Measurements from ENCODE around the gene SLC12A5. TPM values are rescaled to one million over a fixed set of nuclear protein-coding genes. Genes with fewer than 3 reads are reported as not detected.

SLC12A5 gene
- total and polyA plus RNA-seq, 2 donors (not counting 1 experiment from before 2014, with no cell fraction given), result 0.32 TPM; not detected in 1

DNA sequence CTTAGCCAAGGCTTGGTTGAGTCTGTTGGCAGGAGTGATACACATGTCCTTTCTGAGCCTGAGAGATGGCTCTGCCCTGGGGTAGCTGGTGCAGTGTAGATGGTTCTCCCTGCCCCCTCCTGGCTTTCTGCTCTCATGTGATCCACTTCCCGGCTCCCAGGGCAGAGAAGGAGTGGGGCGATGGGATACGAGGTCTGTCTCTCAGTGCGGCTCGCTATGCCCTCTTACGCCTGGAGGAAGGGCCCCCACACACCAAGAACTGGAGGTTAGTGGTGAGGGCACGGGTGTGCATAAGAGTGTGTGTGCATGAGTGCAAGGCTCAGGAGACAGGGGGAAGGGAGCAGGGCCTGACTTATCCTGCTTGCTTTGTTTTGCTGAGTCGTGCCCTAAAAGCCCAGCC lies 18.8 kb downstream of the SLC12A5 start:
- Histone ChIP-seq H3K27ac (ENCODE audit: low read length in 2 of 2) (no peak overlapping the region), H3K9ac (ENCODE audit: low read length) (no peak overlapping the region), H4K20me1 (ENCODE audit: control insufficient read depth, insufficient read depth, low read length, poor library complexity, severe bottlenecking) (no peaks in the 10 kb centered on the region), H3K79me2 (ENCODE audit: control insufficient read depth, insufficient read depth, low read length) (no peaks in the 10 kb centered on the region), H3K4me3 (ENCODE audit: control extremely low read depth in 1 of 5, extremely low read depth in 1 of 5, insufficient read depth in 1 of 5, low read depth in 2 of 5, low read length in 4 of 5) (no peak overlapping the region), H2AFZ (ENCODE audit: insufficient read depth, low read depth, low read length, poor library complexity, severe bottlenecking) (no peak overlapping the region), H3K9me3 (ENCODE audit: control extremely low read depth in 1 of 3, control insufficient read depth in 2 of 3, insufficient read depth in 1 of 3, low read length in 2 of 3) (no peaks in the 10 kb centered on the region), H3K4me1 (ENCODE audit: control insufficient read depth in 2 of 2, insufficient read depth in 2 of 2, low read length in 2 of 2) (no peaks in the 10 kb centered on the region), H3K4me2 (replicated peaks; ENCODE audit: low read depth, low read length, poor library complexity, severe bottlenecking) (no peak overlapping the region), H3K36me3 (replicated peaks in 1 of 2; ENCODE audit: control extremely low read depth in 1 of 2, control insufficient read depth in 1 of 2, extremely low read depth in 1 of 2, insufficient read depth in 2 of 2, low read length in 1 of 2) (no peaks in the 10 kb centered on the region), H3K27me3 (replicated peaks in 1 of 4; ENCODE audit: control extremely low read depth in 1 of 4, control insufficient read depth in 3 of 4, insufficient read depth in 4 of 4, low read length in 3 of 4) (peaks cover 0 to 25% (median 5%) of the 10 kb centered on the region in 4 experiments)
- no peak overlapping the region for H3K4me3 Mint-ChIP-seq
- no peaks in the 10 kb centered on the region for H3K4me1 Mint-ChIP-seq
- peaks cover 52% of the 10 kb centered on the region for H3K27me3 Mint-ChIP-seq
- ChIA-PET CTCF (no interaction called here), POLR2A (no interaction called here)
- H3K27ac Mint-ChIP-seq, result no peak overlapping the region
- DNase-seq (no peak), ATAC-seq (ENCODE audit: low read depth) (no peak)
- TF ChIP-seq, protein P1, sequence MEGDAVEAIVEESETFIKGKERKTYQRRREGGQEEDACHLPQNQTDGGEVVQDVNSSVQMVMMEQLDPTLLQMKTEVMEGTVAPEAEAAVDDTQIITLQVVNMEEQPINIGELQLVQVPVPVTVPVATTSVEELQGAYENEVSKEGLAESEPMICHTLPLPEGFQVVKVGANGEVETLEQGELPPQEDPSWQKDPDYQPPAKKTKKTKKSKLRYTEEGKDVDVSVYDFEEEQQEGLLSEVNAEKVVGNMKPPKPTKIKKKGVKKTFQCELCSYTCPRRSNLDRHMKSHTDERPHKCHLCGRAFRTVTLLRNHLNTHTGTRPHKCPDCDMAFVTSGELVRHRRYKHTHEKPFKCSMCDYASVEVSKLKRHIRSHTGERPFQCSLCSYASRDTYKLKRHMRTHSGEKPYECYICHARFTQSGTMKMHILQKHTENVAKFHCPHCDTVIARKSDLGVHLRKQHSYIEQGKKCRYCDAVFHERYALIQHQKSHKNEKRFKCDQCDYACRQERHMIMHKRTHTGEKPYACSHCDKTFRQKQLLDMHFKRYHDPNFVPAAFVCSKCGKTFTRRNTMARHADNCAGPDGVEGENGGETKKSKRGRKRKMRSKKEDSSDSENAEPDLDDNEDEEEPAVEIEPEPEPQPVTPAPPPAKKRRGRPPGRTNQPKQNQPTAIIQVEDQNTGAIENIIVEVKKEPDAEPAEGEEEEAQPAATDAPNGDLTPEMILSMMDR (IDR thresholded peaks at IDR 0.05), result no peak
- TF ChIP-seq EZH2 (IDR thresholded peaks at IDR 0.05; ENCODE audit: borderline replicate concordance, insufficient read depth, low read depth, low read length, poor library complexity, severe bottlenecking), result no peak
- no peaks in the 10 kb centered on the region for H3K9me3 Mint-ChIP-seq (ENCODE audit: insufficient read depth)
- 86% methylated on average over 1 of the region's 8 CpGs for WGBS (ENCODE audit: insufficient coverage)
- intact Hi-C loops (cut with micrococcal nuclease), result no loop called here

DNA sequence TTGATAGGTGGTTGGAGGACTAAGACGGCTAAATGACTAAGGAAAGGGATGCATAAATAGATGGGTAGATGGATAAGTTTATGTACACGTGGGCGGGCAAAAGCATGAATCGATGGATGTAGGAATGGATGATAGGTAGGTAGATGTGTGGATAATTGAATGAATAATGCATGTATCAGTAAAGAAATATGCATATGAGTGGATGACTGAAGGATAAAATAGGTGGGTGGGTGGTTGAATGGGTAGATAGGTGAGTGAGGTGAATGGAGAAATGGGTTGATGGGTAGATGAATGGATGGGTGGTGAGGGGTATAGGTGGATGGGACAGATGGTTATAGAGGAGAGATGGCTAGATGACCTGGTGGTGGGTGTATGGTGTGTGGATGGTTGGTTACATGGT lies 20.2 kb downstream of the SLC12A5 start:
- Histone ChIP-seq H3K4me2 (replicated peaks; ENCODE audit: low read depth, low read length, poor library complexity, severe bottlenecking) (no peak overlapping the region), H2AFZ (ENCODE audit: insufficient read depth, low read depth, low read length, poor library complexity, severe bottlenecking) (no peak overlapping the region), H3K27me3 (replicated peaks in 1 of 4; ENCODE audit: control extremely low read depth in 1 of 4, control insufficient read depth in 3 of 4, insufficient read depth in 4 of 4, low read length in 3 of 4) (peaks cover 0 to 15% (median 5%) of the 10 kb centered on the region in 4 experiments), H3K9me3 (ENCODE audit: control extremely low read depth in 1 of 3, control insufficient read depth in 2 of 3, insufficient read depth in 1 of 3, low read length in 2 of 3) (no peaks in the 10 kb centered on the region), H3K4me3 (ENCODE audit: control extremely low read depth in 1 of 5, extremely low read depth in 1 of 5, insufficient read depth in 1 of 5, low read depth in 2 of 5, low read length in 4 of 5) (no peak overlapping the region), H3K79me2 (ENCODE audit: control insufficient read depth, insufficient read depth, low read length) (no peaks in the 10 kb centered on the region), H3K36me3 (replicated peaks in 1 of 2; ENCODE audit: control extremely low read depth in 1 of 2, control insufficient read depth in 1 of 2, extremely low read depth in 1 of 2, insufficient read depth in 2 of 2, low read length in 1 of 2) (no peaks in the 10 kb centered on the region), H3K27ac (ENCODE audit: low read length in 2 of 2) (no peak overlapping the region), H3K4me1 (ENCODE audit: control insufficient read depth in 2 of 2, insufficient read depth in 2 of 2, low read length in 2 of 2) (no peaks in the 10 kb centered on the region), H3K9ac (ENCODE audit: low read length) (no peak overlapping the region), H4K20me1 (ENCODE audit: control insufficient read depth, insufficient read depth, low read length, poor library complexity, severe bottlenecking) (no peaks in the 10 kb centered on the region)
- ATAC-seq (ENCODE audit: low read depth), result no peak
- intact Hi-C loops (cut with micrococcal nuclease), result no loop called here
- ChIA-PET CTCF (no interaction called here), POLR2A (no interaction called here)
- no peaks in the 10 kb centered on the region for H3K4me1 Mint-ChIP-seq
- TF ChIP-seq, protein P1 (IDR thresholded peaks at IDR 0.05), result no peak
- H3K27me3 Mint-ChIP-seq, result peaks cover 41% of the 10 kb centered on the region
- H3K9me3 Mint-ChIP-seq (ENCODE audit: insufficient read depth), result no peaks in the 10 kb centered on the region
- no peak for DNase-seq
- H3K4me3 Mint-ChIP-seq, result no peak overlapping the region
- no peak overlapping the region for H3K27ac Mint-ChIP-seq
- 94% methylated on average over 4 of the region's 4 CpGs for WGBS (ENCODE audit: insufficient coverage)
